ENCODE results near the gene KIF2C.

DNA sequence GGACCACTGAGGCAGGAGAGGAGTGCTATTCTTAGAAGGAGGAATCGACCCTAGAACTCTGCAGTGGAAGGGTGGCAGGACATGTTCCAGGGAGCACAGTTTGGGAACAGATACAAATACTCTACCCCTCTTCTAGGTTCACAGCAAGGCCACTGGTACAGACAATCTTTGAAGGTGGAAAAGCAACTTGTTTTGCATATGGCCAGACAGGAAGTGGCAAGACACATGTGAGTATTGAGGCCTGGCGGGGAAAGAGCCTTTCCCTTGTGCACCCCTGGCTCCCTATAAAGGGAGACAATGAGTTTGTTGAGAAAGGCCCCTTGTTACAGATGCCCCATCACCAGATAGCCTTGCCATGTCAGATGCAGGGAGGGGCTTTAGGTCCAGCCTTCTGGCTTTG, 17.8 kb downstream of the KIF2C start:
- TF ChIP-seq POLR2A (IDR thresholded peaks at IDR 0.05; ENCODE audit: low read depth, low read length), result no peak
- TF ChIP-seq TAF1 (IDR thresholded peaks at IDR 0.05; ENCODE audit: low read depth, low read length), result 0 out of 2 replicates have a peak, but pooled peaks have one; percentile 18
- no peak for TF ChIP-seq POLR2AphosphoS5 (IDR thresholded peaks at IDR 0.05; ENCODE audit: low read depth, low read length)
- peak; percentile 60 for TF ChIP-seq SPI1 (IDR thresholded peaks at IDR 0.05; ENCODE audit: low read depth, low read length)
- TF ChIP-seq PAX5 (IDR thresholded peaks at IDR 0.05; ENCODE audit: insufficient read depth, low read length, severe bottlenecking), result no peak
